Hair follicle dermal papilla cell (primary cell): Measurements from ENCODE around the gene EPN1. TPM values are rescaled to one million over a fixed set of nuclear protein-coding genes. Genes with fewer than 3 reads are reported as not detected.

Source experiments
- small RNA-seq: library from RNA; depleted of rRNA; stranded (forward); fragments of <200 nt; gene quantifications from one replicate; pipeline ENCODE3, GENCODE V24; 2012
- total RNA-seq: library from RNA; depleted of rRNA; stranded (reverse); fragments of >200 nt; gene quantifications from 2 replicates; pipeline ENCODE4 v1.2.3, GENCODE V29; 2012

The EPN1 gene
- total RNA-seq, result 79.2 and 93.9 TPM in 2 replicates

DNA sequence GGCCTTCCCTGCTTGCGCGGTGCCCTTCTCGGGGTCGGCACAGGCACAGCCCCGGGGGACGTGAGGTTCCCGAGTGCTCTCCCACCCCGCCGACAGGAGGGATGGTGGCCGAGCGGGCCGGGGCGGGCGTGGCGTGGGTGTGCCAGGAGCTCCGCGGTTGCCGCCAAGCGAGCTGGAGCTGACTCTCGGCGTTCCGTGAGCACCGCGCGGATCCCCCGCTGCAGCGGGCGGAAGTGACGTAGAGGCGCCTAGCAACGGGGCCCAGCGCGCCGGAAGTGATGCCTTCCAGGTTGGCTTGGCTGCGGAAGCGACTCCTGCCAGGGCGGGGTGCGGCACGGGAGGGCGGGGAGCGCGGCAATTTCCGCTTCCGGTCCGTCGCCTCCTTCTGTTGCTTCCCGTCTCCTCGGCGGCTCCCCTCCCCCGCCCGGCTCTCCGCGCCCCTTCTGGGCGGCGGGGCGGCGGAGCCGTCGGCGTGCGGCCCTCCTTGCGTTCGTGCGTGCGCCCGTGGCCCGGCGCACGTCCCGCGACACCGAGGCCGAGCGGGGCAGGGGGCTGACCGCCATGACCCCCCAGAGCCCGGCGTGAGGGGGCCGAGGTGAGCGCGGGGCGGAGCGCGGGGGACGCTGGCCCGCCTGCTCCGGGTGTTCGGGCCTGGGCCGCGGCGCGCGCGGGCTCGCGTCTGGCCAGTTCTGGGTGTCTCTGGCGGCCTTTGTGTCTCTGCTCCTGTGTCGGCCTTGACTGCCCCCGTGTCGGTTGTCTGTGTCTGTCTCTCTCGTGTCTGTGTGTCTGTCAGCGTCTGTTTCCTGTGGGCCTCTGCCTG lies at the start of gene EPN1:
EPN1 (plus strand) TSS at position 386 of the 820 bp plus-strand sequence. CDS start 3,402 bp downstream, outside the sequence.

DNA sequence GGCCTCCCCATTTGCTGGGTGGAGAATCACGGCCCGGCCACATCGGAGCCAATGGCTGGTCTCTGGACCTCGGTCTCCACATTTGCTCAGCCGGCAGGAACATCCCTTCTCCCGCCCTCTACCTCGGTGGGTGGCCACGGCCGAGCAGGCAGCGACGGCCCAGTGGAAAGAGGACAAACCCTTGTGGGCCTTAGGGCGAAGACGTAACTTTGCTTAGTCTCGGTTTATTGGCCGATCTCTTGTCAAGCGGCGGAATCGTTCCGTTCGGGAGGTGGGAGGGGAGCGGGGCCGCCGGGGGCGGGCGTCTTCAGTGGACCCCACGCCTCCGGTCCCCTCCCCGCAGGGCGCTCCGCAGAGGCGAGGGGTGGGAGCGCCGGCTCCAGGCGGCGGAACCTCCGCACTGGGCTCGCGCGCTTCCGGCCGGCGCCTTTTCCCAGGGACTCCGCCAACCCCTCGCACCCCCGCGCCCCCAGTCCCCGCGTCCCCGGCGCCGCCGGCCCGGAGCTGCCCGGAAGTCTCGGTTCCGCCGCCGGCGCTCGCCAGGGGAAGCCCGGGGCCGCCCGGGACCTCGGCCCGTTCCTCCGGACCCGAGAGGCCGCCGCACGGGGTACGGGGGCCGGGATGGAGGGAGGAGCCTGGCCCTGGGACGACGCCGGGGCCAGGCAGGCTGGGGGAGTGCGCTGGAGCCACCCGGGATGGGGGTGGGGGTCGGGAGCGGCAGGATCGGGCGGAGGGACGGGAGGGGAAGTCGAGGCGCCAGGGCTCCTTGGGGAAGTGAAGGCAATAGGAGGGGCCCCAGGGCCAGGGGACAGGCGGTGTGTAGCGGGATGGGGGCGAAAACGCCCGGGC lies 34.2 kb upstream of the EPN1 start, which contains the start of gene ZNF580:
ZNF580 (plus strand) TSS at position 426 of the 849 bp plus-strand sequence. CDS start 1,507 bp downstream, outside the sequence.

DNA sequence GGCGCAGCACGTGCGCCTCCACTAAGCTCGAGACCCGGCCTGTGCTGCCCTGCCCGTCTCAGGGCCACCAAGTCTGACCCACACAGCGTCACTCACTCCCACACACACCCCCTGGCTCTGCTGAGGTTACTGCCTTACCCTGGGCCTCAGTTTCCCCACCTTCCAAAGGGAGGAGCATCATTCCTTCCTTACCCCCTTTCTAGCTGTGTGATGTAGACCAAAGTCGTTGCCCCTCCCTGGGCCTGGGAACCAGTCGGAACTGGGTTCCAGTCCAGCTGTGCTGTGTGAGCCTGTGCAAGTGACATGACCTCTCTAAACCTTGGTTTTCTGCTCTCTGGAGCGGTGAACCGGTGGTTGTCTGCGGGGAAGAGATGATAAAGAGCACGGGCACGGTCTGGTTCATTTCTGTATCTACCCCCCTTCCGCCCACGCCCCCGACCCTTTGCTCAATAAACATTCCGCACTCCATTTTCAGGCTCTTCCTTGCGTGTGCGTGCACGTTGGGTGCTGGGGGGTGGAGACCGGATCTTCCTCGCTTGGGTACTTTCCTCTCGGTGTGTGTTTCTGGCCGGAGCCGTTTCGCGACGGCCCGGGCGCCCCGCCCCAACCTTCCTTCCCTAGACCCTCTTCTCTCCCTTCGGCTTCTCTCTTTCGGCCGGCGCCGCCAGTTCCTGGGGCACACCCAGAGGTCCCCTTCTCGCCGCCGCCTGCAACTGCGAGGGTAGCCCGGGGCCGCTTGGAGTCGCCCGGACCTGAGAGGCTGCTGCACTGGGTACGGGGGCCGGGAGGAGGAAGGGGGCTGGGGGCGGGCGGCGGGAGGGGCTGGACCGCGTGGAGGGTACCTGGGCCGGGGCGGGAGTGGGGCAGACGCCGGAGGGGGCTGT lies 31.8 kb upstream of the EPN1 start, which contains the start of gene ZNF581:
ZNF581 (plus strand) TSS at position 647 of the 884 bp plus-strand sequence. CDS start 923 bp downstream, outside the sequence.

GRCh38 chr19:55647732-55648584 lies 27.1 kb upstream of the EPN1 start, which contains the start of gene CCDC106:
Gene CCDC106 (plus strand): TSS chr19:55648212. CDS start chr19:55649047, 835 bp downstream.

GRCh38 chr19:55654868-55655647 lies 20.0 kb upstream of the EPN1 start, which contains the start of gene U2AF2:
Gene U2AF2 (plus strand): TSS chr19:55655035. CDS start chr19:55655105, 70 bp downstream.

DNA sequence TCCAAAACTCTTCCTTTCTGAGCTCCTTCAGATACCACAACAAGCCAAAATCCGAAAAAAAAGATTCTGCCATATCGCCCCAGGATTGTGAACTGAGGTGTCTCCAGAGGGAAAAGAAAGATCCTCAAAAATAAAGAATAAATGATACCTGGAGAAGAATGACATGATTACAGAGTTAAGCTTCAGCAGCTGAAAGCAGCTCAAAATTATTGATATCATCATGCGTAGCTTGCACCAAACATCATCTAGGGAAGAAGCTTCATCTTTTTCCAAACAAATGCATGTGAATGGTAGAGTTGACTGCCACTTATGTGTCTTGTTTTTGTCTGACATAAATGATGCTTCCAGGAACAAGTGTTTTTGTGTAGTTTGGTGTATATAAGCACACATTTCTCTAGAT lies 63.3 kb downstream of the EPN1 start, which contains the start of gene NLRP9:
NLRP9 (minus strand) TSS at position 101 of the 400 bp plus-strand sequence; CDS start at position 73, 28 bp downstream.

DNA sequence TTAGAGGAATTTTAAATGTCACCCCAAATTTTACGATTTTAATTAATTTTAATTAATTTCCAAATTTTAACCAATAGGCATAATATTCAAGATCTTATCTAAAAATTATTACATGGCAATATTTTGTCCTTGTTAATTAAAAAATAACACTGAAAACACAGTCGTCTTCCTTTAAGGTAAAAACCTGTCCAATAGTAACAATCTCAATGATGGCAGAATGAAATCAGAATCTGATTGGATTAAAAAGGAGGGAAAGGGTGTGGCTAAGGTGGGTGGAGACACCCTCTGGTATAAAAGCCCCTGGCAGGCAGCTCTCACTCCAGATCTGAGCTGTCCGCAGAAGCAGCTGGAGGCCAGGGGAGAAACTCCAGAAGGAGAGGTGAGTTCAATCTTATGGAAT lies 83.8 kb downstream of the EPN1 start, which contains the start of gene RFPL4A:
RFPL4A (plus strand) TSS at position 301 of the 400 bp plus-strand sequence. CDS start 2,704 bp downstream, outside the sequence.

Small RNAs within 50 kb of the gene (small RNA-seq; reads per million reads assigned to genes)
- not detected for gene AC010525.2

Other genes with a start within 250 kb of the EPN1 start
- not detected in 2 replicates for gene SHISA7, start 231.9 kb upstream of the EPN1 start, total RNA-seq
- 80.3 and 91.3 TPM in 2 replicates for gene ISOC2, start 213.6 kb upstream of the EPN1 start, total RNA-seq
- gene C19orf85, start 210.5 kb upstream of the EPN1 start, total RNA-seq, result not detected in 2 replicates
- gene ZNF628, start 198.6 kb upstream of the EPN1 start, total RNA-seq, result 3.2 and 4.9 TPM in 2 replicates
- 14.1 and 14.5 TPM in 2 replicates for gene NAT14, start 190.0 kb upstream of the EPN1 start, total RNA-seq
- gene SSC5D, start 186.8 kb upstream of the EPN1 start, total RNA-seq, result 48.0 and 60.0 TPM in 2 replicates
- gene SBK2, start 138.1 kb upstream of the EPN1 start, total RNA-seq, result 0.16 TPM in 1 of 2 replicates, not detected in the other
- 0.12 and 0.81 TPM in 2 replicates for gene SBK3, start 129.7 kb upstream of the EPN1 start, total RNA-seq
- gene ZNF579, start 94.4 kb upstream of the EPN1 start, total RNA-seq, result 8.9 and 9.4 TPM in 2 replicates
- gene FIZ1, start 75.7 kb upstream of the EPN1 start, total RNA-seq, result 3.9 and 7.3 TPM in 2 replicates
- 10.2 and 10.4 TPM in 2 replicates for gene ZNF524, start 74.9 kb upstream of the EPN1 start, total RNA-seq
- 1.7 and 2.4 TPM in 2 replicates for gene ZNF865, start 69.6 kb upstream of the EPN1 start, total RNA-seq
- 7.0 and 8.5 TPM in 2 replicates for gene ZNF784, start 50.7 kb upstream of the EPN1 start, total RNA-seq
- gene ZNF580, start 34.2 kb upstream of the EPN1 start, total RNA-seq, result 7.0 and 8.6 TPM in 2 replicates
- gene ZNF581, start 31.6 kb upstream of the EPN1 start, total RNA-seq, result 19.3 and 22.2 TPM in 2 replicates
- gene CCDC106, start 27.0 kb upstream of the EPN1 start, total RNA-seq, result 11.8 and 13.3 TPM in 2 replicates
- 84.6 and 96.1 TPM in 2 replicates for gene U2AF2, start 20.2 kb upstream of the EPN1 start, total RNA-seq
- gene NLRP9, start 63.2 kb downstream of the EPN1 start, total RNA-seq, result not detected in 2 replicates
- not detected in 2 replicates for gene RFPL4A, start 83.9 kb downstream of the EPN1 start, total RNA-seq
- gene RFPL4AL1, start 93.9 kb downstream of the EPN1 start, total RNA-seq, result not detected in 2 replicates
- gene NLRP11, start 156.8 kb downstream of the EPN1 start, total RNA-seq, result under 0.01 TPM in 1 of 2 replicates, not detected in the other
- not detected in 2 replicates for gene NLRP4, start 161.3 kb downstream of the EPN1 start, total RNA-seq